Fibroblast of skin of scalp (primary cell): ENCODE data around the gene CNR1.

ENCODE experiments used
- DNase-seq: peaks from one replicate; pipeline ENCODE4 v3.0.0-alpha.2; 2013

The CNR1 gene

DNA sequence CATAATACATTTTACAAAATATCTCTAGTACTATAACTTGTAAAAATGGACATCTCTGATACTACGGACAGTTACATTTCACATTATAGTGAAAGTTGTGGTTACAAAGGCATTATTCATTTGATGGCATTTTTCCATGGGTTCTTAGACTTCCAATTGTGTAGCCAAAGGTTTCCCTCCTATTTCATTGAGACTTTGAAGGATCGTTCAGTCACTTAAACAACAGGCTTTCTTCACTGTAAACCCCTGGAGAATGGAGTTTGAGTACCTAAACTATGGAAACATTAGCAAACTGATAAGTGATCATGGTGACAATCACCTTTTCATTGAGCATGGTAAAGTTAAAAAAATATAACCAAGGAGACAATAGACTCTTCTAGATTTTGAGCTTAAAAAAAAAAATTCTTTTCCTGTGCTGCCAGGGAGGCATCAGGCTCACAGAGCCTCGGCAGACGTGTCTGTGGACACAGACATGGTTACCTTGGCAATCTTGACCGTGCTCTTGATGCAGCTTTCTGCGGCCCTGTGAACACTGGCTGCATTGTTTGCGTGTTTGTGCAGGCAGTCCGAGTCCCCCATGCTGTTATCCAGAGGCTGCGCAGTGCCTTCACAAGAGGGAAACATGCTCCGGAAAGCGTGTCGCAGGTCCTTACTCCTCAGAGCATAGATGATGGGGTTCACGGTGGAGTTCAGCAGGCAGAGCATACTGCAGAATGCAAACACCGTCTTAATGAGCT is 22.6 kb downstream of the CNR1 start:
- DNase-seq, result no peak

DNA sequence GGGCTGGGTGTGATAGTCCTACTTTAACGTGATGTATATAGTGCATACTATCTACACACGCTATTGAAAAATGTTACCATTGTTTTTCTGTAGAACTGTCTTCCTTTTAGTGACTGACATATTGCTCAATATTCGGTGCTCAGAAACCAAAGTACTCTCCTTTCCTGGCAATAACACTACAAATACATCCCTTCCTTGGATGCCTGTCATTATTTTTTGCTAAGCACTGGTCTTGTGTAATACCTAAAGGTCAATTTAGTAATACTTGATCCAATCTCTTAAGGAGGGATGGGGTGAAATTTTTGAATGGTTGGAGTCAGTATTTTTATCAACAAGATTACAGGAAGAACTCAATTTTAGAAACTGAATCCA is 23.9 kb downstream of the CNR1 start:
- DNase-seq, result no peak

DNA sequence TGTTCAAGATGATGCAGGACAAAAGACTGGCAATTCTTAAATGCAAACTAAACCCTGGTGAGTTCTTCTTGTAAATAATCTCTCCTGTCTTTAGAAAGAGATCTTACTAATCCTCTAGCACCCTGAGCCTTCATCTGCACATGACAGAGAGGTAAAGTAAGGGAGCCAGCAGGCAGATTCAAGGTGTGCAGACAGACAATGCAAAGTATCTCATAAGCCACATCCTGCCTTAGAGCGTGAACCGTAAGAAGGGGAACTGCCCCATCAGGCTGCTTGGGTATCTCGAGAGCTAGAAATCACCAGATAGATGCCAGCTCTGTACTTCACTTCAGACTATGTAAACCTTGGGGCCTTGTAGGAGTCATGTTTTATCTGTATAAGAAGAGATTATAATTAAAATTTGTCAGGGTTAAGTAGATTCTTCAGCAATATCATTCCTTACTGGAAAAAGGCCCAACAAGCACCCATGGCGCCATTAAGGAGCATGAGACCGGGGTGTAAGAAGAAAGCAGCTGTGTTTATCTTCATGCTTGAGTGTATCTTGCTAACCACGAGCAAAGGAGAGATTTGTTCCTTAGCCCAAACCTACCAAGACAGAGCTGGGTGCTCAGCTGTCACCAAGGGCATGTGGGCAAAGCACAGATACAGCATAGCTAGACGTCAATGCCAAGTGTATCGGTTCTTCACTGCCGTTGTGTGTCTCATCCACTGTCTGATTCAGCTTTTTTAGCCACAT is 24.4 kb downstream of the CNR1 start:
- no peak for DNase-seq

GRCh38 chr6:88137915-88138314 is 28.2 kb downstream of the CNR1 start:
- DNase-seq, result no peak

DNA sequence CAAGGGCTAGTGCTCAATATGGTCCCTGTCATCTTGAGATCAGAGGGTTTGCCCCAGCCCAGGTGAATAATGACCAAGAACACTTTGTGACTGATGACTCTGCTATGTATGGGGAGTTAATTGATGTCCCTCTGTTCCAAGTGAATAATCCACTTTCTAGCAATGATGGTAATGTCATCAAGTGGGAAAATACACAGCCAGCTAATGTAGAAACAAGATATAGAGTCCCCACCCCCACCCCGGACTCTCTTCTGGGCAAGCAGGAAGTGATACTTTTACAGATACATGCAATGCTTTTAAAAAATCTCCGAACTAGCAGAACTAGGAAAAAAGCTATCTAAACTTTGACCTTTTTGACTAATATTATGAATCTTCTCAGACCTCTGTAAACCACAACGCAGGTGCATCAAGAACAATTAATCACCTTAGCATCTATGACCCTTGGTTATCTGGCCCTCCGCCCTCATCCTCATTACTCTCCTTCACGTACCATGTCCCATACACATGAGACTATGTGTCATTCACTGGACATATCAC is 30.5 kb downstream of the CNR1 start:
- DNase-seq, result no peak

DNA sequence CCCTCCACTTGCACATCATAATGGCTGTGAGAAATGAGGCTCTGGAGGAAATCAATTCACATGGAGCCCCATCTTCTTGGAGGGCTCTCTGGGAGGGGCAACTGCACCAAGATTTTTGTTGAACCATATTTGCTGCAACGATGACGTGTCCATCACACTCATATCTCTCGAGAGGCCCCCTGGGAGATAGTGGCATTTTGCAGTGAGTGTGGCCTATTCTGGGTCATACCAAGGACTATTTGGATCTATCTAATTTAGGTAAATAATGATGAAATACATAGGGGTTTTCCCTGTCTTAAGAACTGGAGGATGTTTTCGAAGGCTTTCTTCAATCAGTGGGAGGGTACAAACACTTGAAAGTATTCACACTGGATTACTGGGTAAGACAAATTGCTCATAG is 31.6 kb downstream of the CNR1 start:
- no peak for DNase-seq

GRCh38 chr6:88133718-88134117 is 32.4 kb downstream of the CNR1 start:
- no peak for DNase-seq

DNA sequence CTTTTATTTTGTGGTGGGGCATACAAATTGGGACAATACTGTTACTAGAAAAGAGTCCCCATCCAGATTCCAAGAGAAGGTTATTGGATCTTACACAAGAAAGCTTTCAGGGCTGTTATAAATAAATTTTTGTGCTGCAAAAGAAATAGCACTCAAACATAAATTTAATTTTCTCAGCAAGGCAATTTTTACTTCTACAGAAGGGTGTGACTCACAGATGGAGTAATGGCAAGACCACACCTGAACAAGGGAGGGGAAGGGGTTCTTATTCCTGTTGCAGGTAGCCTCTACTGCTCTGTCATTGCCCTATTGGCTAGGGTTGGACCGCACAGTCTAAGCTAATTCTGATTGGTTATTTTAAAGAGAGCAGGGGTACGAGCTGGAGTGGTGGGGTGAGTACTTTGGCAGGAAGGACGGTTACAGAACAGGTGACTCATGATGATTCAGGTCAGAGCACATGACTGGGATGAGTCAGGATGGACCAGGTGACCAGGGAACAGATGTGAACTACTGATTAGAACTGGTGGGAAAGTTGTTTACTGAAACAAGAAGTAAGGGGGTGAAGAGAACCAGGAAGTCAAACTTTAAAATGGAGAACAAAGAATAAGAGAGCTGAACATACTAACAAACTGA is 41.1 kb downstream of the CNR1 start:
- DNase-seq, result no peak

GRCh38 chr6:88120635-88121034 is 45.5 kb downstream of the CNR1 start:
- DNase-seq, result no peak

DNA sequence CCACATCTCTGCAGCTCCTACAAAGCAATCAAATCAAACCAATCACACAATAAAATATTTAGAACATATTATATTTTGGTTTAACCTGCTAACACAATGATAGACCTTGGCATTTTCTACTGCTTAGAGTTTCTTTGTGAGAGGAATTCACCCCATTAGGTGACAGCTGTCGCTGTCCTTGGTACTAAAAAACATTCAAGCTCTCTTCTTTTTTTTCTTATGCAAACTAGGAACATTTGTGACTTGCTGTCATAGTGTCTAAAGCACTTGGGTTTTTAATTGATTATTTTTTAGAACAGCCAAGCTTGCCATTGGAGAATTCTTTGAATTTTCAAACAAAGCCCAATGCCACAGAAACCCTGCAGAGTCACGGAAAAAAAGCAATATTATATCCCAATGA is 46.4 kb downstream of the CNR1 start:
- peak; percentile 4 for DNase-seq

DNA sequence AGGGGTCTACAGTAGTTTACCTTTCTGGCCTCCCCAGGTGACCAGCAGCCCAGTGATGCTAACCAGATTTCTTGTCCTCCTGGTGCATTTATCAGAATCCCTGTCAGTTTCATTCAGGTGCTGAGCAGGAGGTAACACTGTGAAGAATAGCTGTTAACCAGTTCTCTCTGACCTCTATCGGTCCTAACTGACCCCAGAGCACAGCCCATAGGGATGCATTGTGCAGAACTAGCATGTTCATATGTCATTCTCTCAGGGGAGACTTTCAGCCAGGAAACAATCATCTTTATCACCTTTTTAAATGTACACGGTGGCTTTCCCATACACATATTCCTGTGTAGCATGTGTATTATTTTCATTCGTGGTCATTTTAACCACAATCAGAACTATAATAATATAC is 49.9 kb downstream of the CNR1 start:
- no peak for DNase-seq

DNA sequence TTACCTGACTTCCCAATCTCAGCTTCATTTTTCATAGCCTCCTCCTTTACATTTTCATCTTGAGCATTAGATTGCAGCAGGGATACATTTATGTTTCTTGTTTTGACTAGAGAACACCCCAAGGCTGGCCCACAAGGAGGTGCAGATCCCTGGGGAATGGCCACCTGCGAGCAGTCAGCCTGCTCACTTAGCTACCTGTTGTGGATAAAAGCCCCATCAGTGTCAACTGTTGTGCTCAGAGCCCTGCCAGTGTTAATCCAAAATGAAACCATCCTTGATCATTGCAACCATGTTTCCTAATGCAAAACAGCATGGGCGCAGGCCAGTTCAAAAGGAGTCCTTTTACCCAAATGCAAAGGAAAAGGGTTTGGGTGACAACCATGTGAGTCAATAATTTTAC is 50.8 kb downstream of the CNR1 start:
- no peak for DNase-seq

- DNase-seq, result no peak
Measured at GRCh38 chr6:88114838-88115237, 51.3 kb downstream of the CNR1 start.

- DNase-seq, result no peak
Measured at GRCh38 chr6:88111991-88112390, 54.2 kb downstream of the CNR1 start.

DNA sequence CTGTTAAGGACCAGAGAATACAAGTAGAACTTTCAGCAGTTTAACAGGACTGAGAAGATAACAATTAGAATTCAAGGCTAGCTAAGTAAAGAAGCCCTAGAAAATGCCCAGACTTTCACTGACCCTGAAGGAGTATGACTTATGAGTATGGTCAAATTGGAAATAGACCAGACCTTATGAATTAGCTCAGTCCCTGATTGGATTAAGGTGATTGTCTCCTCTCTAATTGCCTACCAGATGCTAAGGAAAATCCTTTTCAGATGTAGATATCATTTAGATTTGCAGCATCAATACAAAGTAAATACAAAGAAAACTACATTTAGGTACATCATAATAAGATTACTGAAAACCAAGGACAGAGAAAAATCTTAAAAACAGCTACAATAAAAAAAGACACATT is 58.9 kb downstream of the CNR1 start:
- no peak for DNase-seq

GRCh38 chr6:88105741-88106340 is 60.3 kb downstream of the CNR1 start:
- DNase-seq, result no peak
